GM12872 (cell line): ENCODE data around the gene SGPL1.

Experiments used
- TF ChIP-seq, protein P1 (sequence below): IDR thresholded peaks from 3 replicates; pipeline ENCODE4 v1.5.1; 2011; ENCODE audit warnings: low read depth, mild to moderate bottlenecking, low read length, moderate library complexity; ENCODE audit not compliant: insufficient read depth

Gene SGPL1, protein sequence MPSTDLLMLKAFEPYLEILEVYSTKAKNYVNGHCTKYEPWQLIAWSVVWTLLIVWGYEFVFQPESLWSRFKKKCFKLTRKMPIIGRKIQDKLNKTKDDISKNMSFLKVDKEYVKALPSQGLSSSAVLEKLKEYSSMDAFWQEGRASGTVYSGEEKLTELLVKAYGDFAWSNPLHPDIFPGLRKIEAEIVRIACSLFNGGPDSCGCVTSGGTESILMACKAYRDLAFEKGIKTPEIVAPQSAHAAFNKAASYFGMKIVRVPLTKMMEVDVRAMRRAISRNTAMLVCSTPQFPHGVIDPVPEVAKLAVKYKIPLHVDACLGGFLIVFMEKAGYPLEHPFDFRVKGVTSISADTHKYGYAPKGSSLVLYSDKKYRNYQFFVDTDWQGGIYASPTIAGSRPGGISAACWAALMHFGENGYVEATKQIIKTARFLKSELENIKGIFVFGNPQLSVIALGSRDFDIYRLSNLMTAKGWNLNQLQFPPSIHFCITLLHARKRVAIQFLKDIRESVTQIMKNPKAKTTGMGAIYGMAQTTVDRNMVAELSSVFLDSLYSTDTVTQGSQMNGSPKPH

DNA sequence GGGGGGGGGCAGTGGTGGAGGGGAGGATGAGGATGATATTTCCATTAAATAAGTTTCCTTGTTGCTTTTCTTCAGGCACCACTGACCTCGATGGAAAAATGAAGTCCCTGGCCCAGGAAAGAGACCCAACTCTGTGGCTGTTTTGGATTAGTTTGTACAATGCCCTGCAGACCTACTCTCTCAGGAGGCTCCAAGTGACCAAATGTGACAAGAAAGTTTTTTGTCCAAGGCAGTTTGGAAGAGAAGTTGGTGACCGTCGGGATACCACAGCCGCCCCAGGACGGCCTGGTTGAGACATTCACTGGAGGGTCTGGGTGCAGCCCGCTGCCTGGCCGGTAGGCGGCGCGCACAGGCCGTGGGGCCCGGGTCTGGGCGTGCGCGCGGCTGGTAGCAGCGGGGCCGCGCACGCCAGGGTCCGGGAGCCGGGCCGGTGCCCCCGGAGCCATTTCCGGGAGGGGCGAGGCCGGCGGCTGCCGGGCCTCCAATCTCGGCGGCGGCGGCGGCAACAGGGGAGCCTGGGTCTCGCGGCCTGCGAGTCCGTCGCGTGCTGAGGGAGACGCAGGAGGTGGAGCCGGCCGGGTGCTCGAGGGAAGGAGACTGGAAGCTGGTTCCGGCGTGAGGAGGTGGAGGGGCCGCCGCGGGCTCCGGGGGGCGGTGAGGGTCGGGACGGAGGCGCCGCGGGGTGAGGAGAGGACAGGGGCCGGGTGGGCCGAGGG lies at the start of gene SGPL1:
SGPL1 (plus strand) TSS at position 445 of the 716 bp plus-strand sequence. CDS start 906 bp downstream, outside the sequence.
- TF ChIP-seq, protein P1, sequence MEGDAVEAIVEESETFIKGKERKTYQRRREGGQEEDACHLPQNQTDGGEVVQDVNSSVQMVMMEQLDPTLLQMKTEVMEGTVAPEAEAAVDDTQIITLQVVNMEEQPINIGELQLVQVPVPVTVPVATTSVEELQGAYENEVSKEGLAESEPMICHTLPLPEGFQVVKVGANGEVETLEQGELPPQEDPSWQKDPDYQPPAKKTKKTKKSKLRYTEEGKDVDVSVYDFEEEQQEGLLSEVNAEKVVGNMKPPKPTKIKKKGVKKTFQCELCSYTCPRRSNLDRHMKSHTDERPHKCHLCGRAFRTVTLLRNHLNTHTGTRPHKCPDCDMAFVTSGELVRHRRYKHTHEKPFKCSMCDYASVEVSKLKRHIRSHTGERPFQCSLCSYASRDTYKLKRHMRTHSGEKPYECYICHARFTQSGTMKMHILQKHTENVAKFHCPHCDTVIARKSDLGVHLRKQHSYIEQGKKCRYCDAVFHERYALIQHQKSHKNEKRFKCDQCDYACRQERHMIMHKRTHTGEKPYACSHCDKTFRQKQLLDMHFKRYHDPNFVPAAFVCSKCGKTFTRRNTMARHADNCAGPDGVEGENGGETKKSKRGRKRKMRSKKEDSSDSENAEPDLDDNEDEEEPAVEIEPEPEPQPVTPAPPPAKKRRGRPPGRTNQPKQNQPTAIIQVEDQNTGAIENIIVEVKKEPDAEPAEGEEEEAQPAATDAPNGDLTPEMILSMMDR = peak; percentile 92

DNA sequence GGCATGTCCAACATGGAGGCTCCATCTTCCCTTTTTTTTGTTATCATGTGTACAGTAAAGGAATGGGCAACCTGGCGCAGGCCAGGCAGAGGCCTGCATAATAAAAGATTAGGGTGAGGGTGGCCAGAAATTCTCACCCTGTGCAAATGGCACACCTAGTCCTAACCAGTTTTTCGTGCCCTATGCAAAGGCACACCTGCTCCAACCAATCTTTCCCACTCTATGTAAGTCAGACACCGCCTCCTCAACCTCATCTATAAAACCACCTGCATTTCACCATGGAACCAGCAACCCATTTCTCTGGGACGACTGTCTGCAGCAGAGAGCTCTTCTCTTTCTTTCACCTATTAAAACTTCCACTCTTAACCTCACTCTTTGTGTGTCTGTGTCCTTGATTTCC lies 46.6 kb upstream of the SGPL1 start:
- TF ChIP-seq, protein P1 = no peak

DNA sequence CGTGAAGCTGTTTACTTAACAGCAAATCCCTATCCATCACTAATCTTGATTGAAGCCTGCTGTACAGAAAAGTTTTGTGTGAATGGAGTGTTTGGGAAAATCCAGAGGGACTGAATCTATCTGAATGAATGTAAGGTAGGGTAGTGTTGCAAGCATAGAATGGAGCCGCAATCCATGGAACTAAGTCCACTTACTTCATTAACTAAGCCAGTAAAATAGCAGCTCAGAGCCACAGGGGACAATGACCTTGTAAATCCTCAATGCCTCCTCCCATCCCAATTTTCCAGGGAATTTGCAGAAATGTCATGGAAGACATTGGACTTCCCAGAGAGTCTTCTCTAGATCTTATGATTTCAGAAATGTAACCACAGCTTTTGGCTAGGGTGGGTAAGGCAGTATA lies 45.7 kb upstream of the SGPL1 start:
- TF ChIP-seq, protein P1 = no peak

DNA sequence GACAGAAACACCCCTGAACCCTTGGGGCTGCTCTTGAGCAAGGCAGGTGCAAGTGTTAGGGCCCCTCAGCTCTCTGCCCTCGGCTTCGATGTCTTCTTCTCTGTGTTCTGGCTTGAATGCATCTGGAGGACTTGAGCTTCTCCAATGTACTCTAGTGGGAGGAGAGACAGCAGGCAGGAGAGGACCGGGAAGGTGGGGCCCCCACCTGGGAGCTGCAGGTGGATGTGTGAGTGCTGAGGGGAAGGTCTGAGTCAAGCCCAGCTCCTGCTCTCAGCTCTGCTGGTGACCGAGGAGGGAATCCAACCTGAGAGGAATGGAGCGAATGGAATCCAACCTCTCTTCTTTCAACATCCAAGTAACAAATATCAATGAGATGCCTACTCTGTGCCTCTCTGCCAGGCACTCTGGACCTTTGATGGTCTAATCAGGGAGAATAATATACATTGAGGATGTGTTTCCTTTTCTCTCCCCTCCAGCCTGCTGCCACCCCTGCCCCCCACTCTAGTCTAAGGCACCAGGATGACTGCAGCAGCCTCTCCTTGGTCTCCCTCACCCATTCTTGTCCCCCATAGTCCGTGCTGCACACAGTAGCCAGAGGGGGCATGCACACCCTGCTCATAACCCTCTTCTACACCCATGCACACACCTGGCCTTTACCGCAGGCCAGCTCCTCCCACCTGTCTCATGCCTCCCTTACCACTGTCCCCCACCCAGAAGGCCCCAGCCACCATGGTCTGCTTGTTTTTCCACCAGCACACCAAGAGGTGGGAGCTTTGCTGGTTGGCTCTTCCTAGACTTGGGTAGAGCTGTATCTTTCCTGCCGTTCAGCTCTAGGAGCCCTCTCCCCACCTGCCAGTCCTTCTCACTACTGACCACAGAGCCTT lies 44.2 kb upstream of the SGPL1 start:
- TF ChIP-seq, protein P1 = no peak

DNA sequence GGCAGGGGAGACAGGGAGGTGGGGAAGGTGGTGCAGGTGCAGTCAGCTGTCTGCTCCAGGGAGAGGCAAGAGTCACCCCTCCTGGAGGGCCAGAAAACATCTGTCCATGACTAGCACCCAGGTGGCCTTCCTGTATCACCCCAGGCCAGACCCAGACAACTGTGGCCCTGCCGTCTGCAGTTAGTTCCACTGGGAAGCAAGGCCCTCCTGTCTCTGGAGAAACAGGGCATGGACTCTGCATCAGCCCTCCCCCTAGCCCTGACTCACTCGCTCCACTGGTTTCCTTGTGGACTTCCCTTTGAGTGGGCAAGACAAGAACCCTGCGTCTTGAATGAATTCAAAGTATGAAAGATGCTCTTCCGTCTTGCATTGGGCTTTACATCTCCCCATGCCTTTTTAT lies 43.1 kb upstream of the SGPL1 start:
- TF ChIP-seq, protein P1 = no peak

DNA sequence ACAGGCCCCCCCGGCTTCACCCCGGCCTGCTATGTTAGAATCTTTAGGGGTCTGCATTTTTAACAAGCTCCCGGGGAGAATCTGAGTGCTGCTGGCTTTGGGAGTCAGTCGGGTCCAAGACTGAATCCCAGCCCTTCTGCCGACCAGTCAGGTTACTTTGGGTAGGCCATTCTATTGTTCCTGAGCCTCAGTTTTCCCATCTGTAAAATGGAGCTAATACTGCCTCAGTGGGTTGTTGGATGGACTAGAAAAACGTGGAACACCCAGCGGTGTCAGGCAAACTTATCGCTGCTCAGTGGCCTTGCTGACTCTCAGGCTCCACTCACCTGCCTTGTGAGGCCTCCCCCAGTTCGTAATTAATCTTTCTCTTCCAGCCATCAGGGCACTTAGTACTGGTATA lies 42.3 kb upstream of the SGPL1 start:
- TF ChIP-seq, protein P1 = no peak
